H9 (cell line): ENCODE data around the gene LINS1. TPM values are rescaled to one million over a fixed set of nuclear protein-coding genes. Genes with fewer than 3 reads are reported as not detected.

ENCODE experiments used
- DNase-seq: peaks from one replicate; pipeline ENCODE4 v3.0.0-alpha.2; 2017
- H2AFZ ChIP-seq: one replicate; pipeline ENCODE4 v1.6.1; 2013; ENCODE audit warnings: mild to moderate bottlenecking, low read length, control low read depth, moderate library complexity
- H2AK5ac ChIP-seq: 2 replicates; pipeline ENCODE4 v1.6.1; 2013; ENCODE audit warnings: low read length, control low read depth, mixed read lengths; ENCODE audit not compliant: insufficient read length
- H2BK120ac ChIP-seq: one replicate; pipeline ENCODE4 v1.6.1; 2013; ENCODE audit warnings: low read depth, mild to moderate bottlenecking, low read length, control low read depth, inconsistent platforms; ENCODE audit not compliant: poor library complexity, severe bottlenecking
- H2BK12ac ChIP-seq: 2 replicates; pipeline ENCODE4 v1.6.1; 2013; ENCODE audit warnings: low read length, control low read depth, mixed read lengths, low read depth; ENCODE audit not compliant: insufficient read length
- H2BK15ac ChIP-seq: 2 replicates; pipeline ENCODE4 v1.6.1; 2013; ENCODE audit warnings: low read depth, low read length, control low read depth
- H2BK20ac ChIP-seq: one replicate; pipeline ENCODE4 v1.6.1; 2013; ENCODE audit warnings: low read depth, mild to moderate bottlenecking, low read length, control low read depth, inconsistent platforms; ENCODE audit not compliant: poor library complexity, severe bottlenecking
- H2BK5ac ChIP-seq: 2 replicates; pipeline ENCODE4 v1.6.1; 2013; ENCODE audit warnings: low read length, control low read depth, mixed read lengths; ENCODE audit not compliant: insufficient read length
- H3K14ac ChIP-seq: 2 replicates; pipeline ENCODE4 v1.6.1; 2013; ENCODE audit warnings: low read length, control low read depth; ENCODE audit not compliant: insufficient read depth
- H3K18ac ChIP-seq: 2 replicates; pipeline ENCODE4 v1.6.1; 2013; ENCODE audit warnings: low read depth, mild to moderate bottlenecking, mixed read lengths, low read length, control low read depth; ENCODE audit not compliant: insufficient read length
- H3K23ac ChIP-seq: 2 replicates; pipeline ENCODE4 v1.6.1; 2013; ENCODE audit warnings: low read length, control low read depth, mixed read lengths, low read depth; ENCODE audit not compliant: insufficient read length
- H3K23me2 ChIP-seq: 2 replicates; pipeline ENCODE4 v1.6.1; 2013; ENCODE audit warnings: low read depth, mild to moderate bottlenecking, mixed read lengths, low read length, control low read depth; ENCODE audit not compliant: insufficient read length, poor library complexity, severe bottlenecking
- H3K27ac ChIP-seq: 2 replicates; pipeline ENCODE4 v1.5.1; 2013; ENCODE audit warnings: low read length, control low read depth, mixed read lengths, low read depth; ENCODE audit not compliant: insufficient read length
- H3K27me3 ChIP-seq: 2 replicates; pipeline ENCODE4 v1.6.1; 2013; ENCODE audit warnings: low read length, control low read depth, inconsistent platforms; ENCODE audit not compliant: insufficient read depth
- H3K4ac ChIP-seq: 2 replicates; pipeline ENCODE4 v1.6.1; 2013; ENCODE audit warnings: low read depth, mild to moderate bottlenecking, control low read depth, inconsistent platforms, low read length, moderate library complexity
- H3K4me1 ChIP-seq: 2 replicates; pipeline ENCODE4 v1.6.1; 2013; ENCODE audit warnings: low read length, control low read depth, inconsistent platforms; ENCODE audit not compliant: insufficient read depth
- H3K4me2 ChIP-seq: 2 replicates; pipeline ENCODE4 v1.6.1; 2013; ENCODE audit warnings: low read length, control low read depth, mixed read lengths; ENCODE audit not compliant: insufficient read length, insufficient read depth
- H3K56ac ChIP-seq: 2 replicates; pipeline ENCODE4 v1.6.1; 2013; ENCODE audit warnings: low read depth, mild to moderate bottlenecking, mixed read lengths, low read length, control low read depth; ENCODE audit not compliant: insufficient read length
- H3K79me1 ChIP-seq: 2 replicates; pipeline ENCODE4 v1.6.1; 2013; ENCODE audit warnings: low read depth, mild to moderate bottlenecking, moderate library complexity, low read length, control low read depth, inconsistent platforms; ENCODE audit not compliant: insufficient read depth, poor library complexity, severe bottlenecking
- H3K79me2 ChIP-seq: 2 replicates; pipeline ENCODE4 v1.6.1; 2013; ENCODE audit warnings: low read length, control low read depth, inconsistent platforms; ENCODE audit not compliant: insufficient read depth
- H3K9ac ChIP-seq: 2 replicates; pipeline ENCODE4 v1.6.1; 2013; ENCODE audit warnings: low read length, control low read depth, mixed read lengths; ENCODE audit not compliant: insufficient read length; ENCODE audit errors: extremely low read depth
- H3K9me3 ChIP-seq: one replicate; pipeline ENCODE4 v1.6.1; 2013; ENCODE audit warnings: low read depth, low read length, inconsistent platforms; ENCODE audit not compliant: control insufficient read depth
- H3T11ph ChIP-seq: one replicate; pipeline ENCODE4 v1.6.1; 2013; ENCODE audit warnings: mild to moderate bottlenecking, low read length, control low read depth, inconsistent platforms
- H4K20me1 ChIP-seq: one replicate; pipeline ENCODE4 v1.6.1; 2013; ENCODE audit not compliant: control insufficient read depth, insufficient read length, insufficient read depth
- H4K5ac ChIP-seq: 2 replicates; pipeline ENCODE4 v1.6.1; 2013; ENCODE audit warnings: low read depth, mild to moderate bottlenecking, mixed read lengths, low read length, control low read depth; ENCODE audit not compliant: insufficient read length
- H4K8ac ChIP-seq: replicated peaks from 2 replicates; pipeline ENCODE4 v1.6.1; 2013; ENCODE audit warnings: low read length, control low read depth, mixed read lengths, low read depth; ENCODE audit not compliant: insufficient read length
- H4K91ac ChIP-seq: 2 replicates; pipeline ENCODE4 v1.6.1; 2013; ENCODE audit warnings: low read depth, mild to moderate bottlenecking, moderate library complexity, mixed read lengths, low read length, control low read depth; ENCODE audit not compliant: insufficient read length
- H3K27ac Mint-ChIP-seq, 3 experiments: 2 replicates in 2 of 3; 3 replicates in 1 of 3; pipeline ENCODE4 v1.8.0; 2020 to 2021; ENCODE audit warnings: mixed read lengths in 3 of 3, mild to moderate bottlenecking in 1 of 3, moderate library complexity in 1 of 3
- H3K27me3 Mint-ChIP-seq: 2 replicates; pipeline ENCODE4 v1.8.0; 2021; ENCODE audit warnings: low read depth, mild to moderate bottlenecking, moderate library complexity, mixed read lengths
- H3K36me3 Mint-ChIP-seq, 3 experiments: 2 replicates in 2 of 3; 3 replicates in 1 of 3; pipeline ENCODE4 v1.8.0; 2020 to 2021; ENCODE audit warnings: low read depth in 3 of 3, mixed read lengths in 3 of 3; ENCODE audit not compliant: insufficient read depth in 1 of 3
- H3K4me1 Mint-ChIP-seq, 2 experiments: 2 replicates each; pipeline ENCODE4 v1.8.0; 2020; ENCODE audit warnings: mixed read lengths in 2 of 2
- H3K4me3 Mint-ChIP-seq, 2 experiments: 2 replicates in 1 of 2; 3 replicates in 1 of 2; pipeline ENCODE4 v1.8.0; 2020 to 2021; ENCODE audit warnings: mild to moderate bottlenecking in 2 of 2, mixed read lengths in 2 of 2, moderate library complexity in 1 of 2
- H3K9me3 Mint-ChIP-seq, 2 experiments: 2 replicates in 1 of 2; 3 replicates in 1 of 2; pipeline ENCODE4 v1.8.0; 2020; ENCODE audit warnings: mild to moderate bottlenecking in 2 of 2, mixed read lengths in 2 of 2, moderate library complexity in 1 of 2
- WGBS: extraction: QIAGEN DNeasy Blood & Tissue Kit; methylation state at CpG from one replicate; pipeline ENCODE4 v1.1.7; 2013; ENCODE audit warnings: missing lambda C conversion rate, low lambda C conversion rate, mixed read lengths; ENCODE audit not compliant: insufficient read length; ENCODE audit errors: extremely low coverage; 5-methylcytosine and 5-hydroxymethylcytosine counted together
- total RNA-seq: library from RNA; stranded (reverse); gene quantifications from 2 replicates; pipeline ENCODE4 v1.2.1, GENCODE V29; 2021
- TF ChIP-seq, protein P1 (sequence below): fragments of 200-600 bp; sonication (generic); conservative IDR thresholded peaks from 3 replicates; pipeline ENCODE4 v1.8.0; 2021; ENCODE audit warnings: antibody characterized with exemption, mild to moderate bottlenecking

Gene LINS1
- total RNA-seq, 1 experiment from 2014 or later: 8.8 TPM

DNA sequence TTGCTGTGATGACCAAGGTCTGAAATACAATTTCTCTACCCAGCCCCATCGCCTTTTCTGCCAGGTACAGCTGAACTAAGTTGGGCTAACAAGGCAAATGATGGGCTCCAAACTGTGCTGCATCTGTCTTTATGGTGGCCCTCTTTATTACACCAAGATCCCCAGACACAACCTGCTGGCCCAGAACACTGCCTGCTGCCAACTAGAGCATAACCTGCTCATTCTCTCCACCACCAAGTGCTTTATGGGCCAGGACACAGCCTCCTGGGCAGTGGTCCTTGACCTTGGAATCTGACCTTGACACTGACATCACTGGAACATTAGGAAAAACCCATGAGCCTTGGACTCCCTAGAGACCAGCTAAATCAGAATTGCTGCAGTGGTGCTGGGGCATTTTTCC lies 3.3 kb downstream of the LINS1 start:
- no peak overlapping the region for H2BK5ac ChIP-seq
- H3K27ac ChIP-seq: no peak overlapping the region
- H4K20me1 ChIP-seq: peaks cover 3% of the 10 kb centered on the region
- no peak for DNase-seq
- H3K56ac ChIP-seq: no peak overlapping the region
- H4K5ac ChIP-seq: no peak overlapping the region
- H3K9ac ChIP-seq: no peak overlapping the region
- no peaks in the 10 kb centered on the region for H3K27me3 ChIP-seq
- H3T11ph ChIP-seq: no peak overlapping the region
- H3K23ac ChIP-seq: no peak overlapping the region
- no peak overlapping the region for H3K18ac ChIP-seq
- H3K23me2 ChIP-seq: peaks cover 17% of the 10 kb centered on the region
- Mint-ChIP-seq H3K4me3 (no peak overlapping the region), H3K36me3 (no peaks in the 10 kb centered on the region), H3K27me3 (no peaks in the 10 kb centered on the region), H3K27ac (no peak overlapping the region; a peak in 1 of 7 replicates), H3K4me1 (peaks cover 4 to 7% of the 10 kb centered on the region in 2 experiments), H3K9me3 (no peaks in the 10 kb centered on the region; a peak in 1 of 5 replicates)
- no peak overlapping the region for H4K8ac ChIP-seq
- no peaks in the 10 kb centered on the region; the same call in 1 of the 2 replicates for H3K4me1 ChIP-seq
- no peaks in the 10 kb centered on the region for H3K79me1 ChIP-seq
- peaks cover 2% of the 10 kb centered on the region; the same call in 1 of the 2 replicates for H3K79me2 ChIP-seq
- no peak overlapping the region for H2AFZ ChIP-seq
- H4K91ac ChIP-seq: no peak overlapping the region
- no peak overlapping the region for H2AK5ac ChIP-seq
- H3K4ac ChIP-seq: no peak overlapping the region
- H3K14ac ChIP-seq: no peak overlapping the region
- H2BK20ac ChIP-seq: no peak overlapping the region
- WGBS: no CpG with 5 or more reads among the region's 1 CpG
- H3K9me3 ChIP-seq: no peaks in the 10 kb centered on the region
- H2BK15ac ChIP-seq: no peak overlapping the region
- H2BK12ac ChIP-seq: no peak overlapping the region
- no peak overlapping the region for H2BK120ac ChIP-seq
- TF ChIP-seq, protein P1, sequence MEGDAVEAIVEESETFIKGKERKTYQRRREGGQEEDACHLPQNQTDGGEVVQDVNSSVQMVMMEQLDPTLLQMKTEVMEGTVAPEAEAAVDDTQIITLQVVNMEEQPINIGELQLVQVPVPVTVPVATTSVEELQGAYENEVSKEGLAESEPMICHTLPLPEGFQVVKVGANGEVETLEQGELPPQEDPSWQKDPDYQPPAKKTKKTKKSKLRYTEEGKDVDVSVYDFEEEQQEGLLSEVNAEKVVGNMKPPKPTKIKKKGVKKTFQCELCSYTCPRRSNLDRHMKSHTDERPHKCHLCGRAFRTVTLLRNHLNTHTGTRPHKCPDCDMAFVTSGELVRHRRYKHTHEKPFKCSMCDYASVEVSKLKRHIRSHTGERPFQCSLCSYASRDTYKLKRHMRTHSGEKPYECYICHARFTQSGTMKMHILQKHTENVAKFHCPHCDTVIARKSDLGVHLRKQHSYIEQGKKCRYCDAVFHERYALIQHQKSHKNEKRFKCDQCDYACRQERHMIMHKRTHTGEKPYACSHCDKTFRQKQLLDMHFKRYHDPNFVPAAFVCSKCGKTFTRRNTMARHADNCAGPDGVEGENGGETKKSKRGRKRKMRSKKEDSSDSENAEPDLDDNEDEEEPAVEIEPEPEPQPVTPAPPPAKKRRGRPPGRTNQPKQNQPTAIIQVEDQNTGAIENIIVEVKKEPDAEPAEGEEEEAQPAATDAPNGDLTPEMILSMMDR: no peak
- no peak overlapping the region for H3K4me2 ChIP-seq
